Upper lobe of right lung (tissue), 1 donor: ENCODE results near the gene GTPBP4. TPM values are rescaled to one million over a fixed set of nuclear protein-coding genes. Genes with fewer than 3 reads are reported as not detected.

Experiments
- ATAC-seq: fragments of 200-7000 bp; cut with Tn5 transposase; one replicate; pipeline ENCODE4 v1.9.1; 2020; ENCODE audit warnings: mild to moderate bottlenecking, moderate library complexity
- DNase-seq: peaks from one replicate; pipeline ENCODE4 v3.0.0-alpha.2; 2020
- H3K27ac ChIP-seq: fragments of 200-600 bp; one replicate; pipeline ENCODE4 v1.8.0; 2022
- H3K27me3 ChIP-seq: fragments of 200-600 bp; one replicate; pipeline ENCODE4 v1.8.0; 2022; ENCODE audit warnings: mild to moderate bottlenecking
- H3K36me3 ChIP-seq: fragments of 200-600 bp; one replicate; pipeline ENCODE4 v1.8.0; 2022
- H3K4me1 ChIP-seq: fragments of 200-600 bp; one replicate; pipeline ENCODE4 v1.8.0; 2022
- H3K4me3 ChIP-seq: fragments of 200-600 bp; one replicate; pipeline ENCODE4 v1.8.0; 2022; ENCODE audit warnings: mild to moderate bottlenecking
- H3K9me3 ChIP-seq: fragments of 200-600 bp; one replicate; pipeline ENCODE4 v1.8.0; 2022
- CTCF ChIP-seq: fragments of 200-600 bp; IDR thresholded peaks from one replicate; pipeline ENCODE4 v1.8.0; 2022; ENCODE audit warnings: antibody characterized with exemption
- intact Hi-C: fragments of 100-400 bp; cut with DNase I; formaldehyde crosslinking; loops from one replicate; pipeline ENCODE4 v1.11.0; 2022
- total RNA-seq: library from RNA; stranded (reverse); fragmentation: NEBNext Ultra II Directional; extraction: Animal tissue kit (Norgen Biotek cat#: 25700); gene quantifications from one replicate; pipeline ENCODE4 v1.2.1, GENCODE V29; 2021
- donor health status: DM: no; HTN: yes; CAD: no; lungs with severe emphysema.

The GTPBP4 gene
- total RNA-seq, 1 donor from 2014 or later = 36.5 TPM

- DNase-seq (no peak), ATAC-seq (no peak)
- Histone ChIP-seq H3K9me3 (no peaks in the 10 kb centered on the region), H3K36me3 (peaks cover 3% of the 10 kb centered on the region), H3K4me3 (peak overlapping the region; percentile 98), H3K27me3 (no peaks in the 10 kb centered on the region), H3K27ac (peak overlapping the region; percentile 94), H3K4me1 (peaks cover 29% of the 10 kb centered on the region)
- intact Hi-C loops = no loop called here
- no peak for TF ChIP-seq CTCF
Measured at GRCh38 chr10:987620-987869, 689 bp upstream of the GTPBP4 start.

GRCh38 chr10:988667-989545 is 672 bp downstream of the GTPBP4 start:
- intact Hi-C loops = no loop called here
- H3K4me1 ChIP-seq = peaks cover 24% of the 10 kb centered on the region
- peak; percentile 52 for DNase-seq

GRCh38 chr10:990808-991207 is 2.6 kb downstream of the GTPBP4 start:
- Histone ChIP-seq H3K4me3 (no peak overlapping the region), H3K27me3 (no peaks in the 10 kb centered on the region), H3K4me1 (peaks cover 24% of the 10 kb centered on the region), H3K9me3 (no peaks in the 10 kb centered on the region), H3K36me3 (peaks cover 35% of the 10 kb centered on the region), H3K27ac (no peak overlapping the region)
- DNase-seq (peak; percentile 46), ATAC-seq (no peak)
- TF ChIP-seq CTCF = no peak
- intact Hi-C loops = no loop called here

More at GRCh38 chr10:988667-989545, 672 bp downstream of the GTPBP4 start:
- peak overlapping the region; percentile 94 for H3K27ac ChIP-seq
- no peaks in the 10 kb centered on the region for H3K9me3 ChIP-seq
- TF ChIP-seq CTCF = no peak
- H3K36me3 ChIP-seq = peaks cover 16% of the 10 kb centered on the region
- peak overlapping the region; percentile 98 for H3K4me3 ChIP-seq
- H3K27me3 ChIP-seq = no peaks in the 10 kb centered on the region
- ATAC-seq = no peak

GRCh38 chr10:992467-992866 is 4.2 kb downstream of the GTPBP4 start:
- ATAC-seq = no peak
- TF ChIP-seq CTCF = no peak
- Histone ChIP-seq H3K36me3 (peaks cover 52% of the 10 kb centered on the region), H3K9me3 (no peaks in the 10 kb centered on the region), H3K27ac (no peak overlapping the region), H3K27me3 (no peaks in the 10 kb centered on the region), H3K4me1 (peaks cover 13% of the 10 kb centered on the region), H3K4me3 (no peak overlapping the region)
- intact Hi-C loops = no loop called here
- no peak for DNase-seq

- H3K36me3 ChIP-seq = peaks cover 56% of the 10 kb centered on the region
- H3K9me3 ChIP-seq = no peaks in the 10 kb centered on the region
- TF ChIP-seq CTCF = no peak
- no peak for ATAC-seq
- H3K27ac ChIP-seq = no peak overlapping the region
- H3K4me1 ChIP-seq = peaks cover 13% of the 10 kb centered on the region
- no peak for DNase-seq
- intact Hi-C loops = no loop called here
- H3K4me3 ChIP-seq = no peak overlapping the region
- no peaks in the 10 kb centered on the region for H3K27me3 ChIP-seq
Measured at GRCh38 chr10:992871-993270, 4.6 kb downstream of the GTPBP4 start.
